ENCODE data around the gene SH3RF1.

- TF ChIP-seq E2F5 (CRISPR knock-in tag; IDR thresholded peaks at IDR 0.05) (no peak), CREM (CRISPR knock-in tag; IDR thresholded peaks at IDR 0.05) (no peak), GRHL2 (CRISPR knock-in tag; IDR thresholded peaks at IDR 0.05; ENCODE audit: insufficient replicate concordance, severe bottlenecking) (no peak), TCF7 (CRISPR knock-in tag; IDR thresholded peaks at IDR 0.05; ENCODE audit: low read depth) (no peak), CTCF (IDR thresholded peaks at IDR 0.05) (no peak)
These were observed 16.9 kb downstream of the SH3RF1 start for GRCh38 chr4:169253904-169254303.
